GM12873 (cell line): ENCODE measurements around the gene DHRS9.

ENCODE experiments used
- CTCF ChIP-seq: IDR thresholded peaks from 2 replicates; pipeline ENCODE4 v1.5.1; 2012; ENCODE audit warnings: low read depth, mild to moderate bottlenecking, moderate library complexity, low read length, control low read depth; ENCODE audit not compliant: insufficient read depth; ENCODE audit errors: missing control alignments

DHRS9 gene

GRCh38 chr2:169141713-169142352 is 72.5 kb downstream of the DHRS9 start:
- peak; percentile 93 for TF ChIP-seq CTCF

DNA sequence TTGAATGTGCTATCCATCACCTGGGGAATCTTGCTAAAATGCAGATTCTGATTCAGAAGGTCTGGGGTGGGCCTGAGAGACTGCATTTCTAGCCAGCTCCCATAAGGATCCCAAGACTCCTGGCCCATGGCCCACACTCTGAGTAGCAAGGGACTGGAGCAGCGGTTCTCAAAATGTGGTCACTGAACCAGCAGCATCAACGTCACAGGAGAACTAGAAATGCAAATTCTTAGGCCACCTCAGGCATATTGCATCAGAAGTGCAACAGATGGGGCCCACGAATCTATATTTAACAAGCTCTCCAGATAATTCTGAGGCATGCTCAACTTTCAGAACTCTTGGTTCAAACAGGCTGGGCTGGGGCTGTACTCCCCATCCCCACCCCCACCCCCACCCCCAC is 74.6 kb downstream of the DHRS9 start:
- TF ChIP-seq CTCF = no peak
